HG02938 (cell line): Measurements from ENCODE around the gene CYP2W1.
"Not testable (repeated sequence)": the region's sequence is repeated elsewhere in the genome, so short reads cannot be mapped to it uniquely, and the experiment has no call there.

Experiments
- ATAC-seq: cut with Tn5 transposase; IDR thresholded peaks from one replicate; pipeline ENCODE4 v1.9.1; 2021; ENCODE audit warnings: mild to moderate bottlenecking, moderate library complexity; ENCODE audit not compliant: unreplicated experiment

Gene CYP2W1

GRCh38 chr7:949021-949934 lies 33.7 kb upstream of the CYP2W1 start:
- ATAC-seq, result no peak

- ATAC-seq, result no peak
Measured at GRCh38 chr7:951881-952547, 31.0 kb upstream of the CYP2W1 start.

- no peak for ATAC-seq
Measured at GRCh38 chr7:952548-953441, 30.2 kb upstream of the CYP2W1 start.

GRCh38 chr7:953547-954327 lies 29.2 kb upstream of the CYP2W1 start:
- ATAC-seq, result no peak

- no peak for ATAC-seq
Measured at GRCh38 chr7:954330-955238, 28.4 kb upstream of the CYP2W1 start, which contains the start of gene ADAP1. ADAP1 (minus strand) TSS chr7:954680; CDS start chr7:954477, 203 bp downstream.

GRCh38 chr7:956031-956430 lies 26.9 kb upstream of the CYP2W1 start:
- ATAC-seq, result no peak

GRCh38 chr7:957418-958220 lies 25.4 kb upstream of the CYP2W1 start:
- ATAC-seq, result no peak

GRCh38 chr7:958221-959200 lies 24.5 kb upstream of the CYP2W1 start:
- no peak for ATAC-seq

- ATAC-seq, result no peak
Measured at GRCh38 chr7:959271-959670, 23.7 kb upstream of the CYP2W1 start.

GRCh38 chr7:959740-960139 lies 23.2 kb upstream of the CYP2W1 start:
- ATAC-seq, result not testable (repeated sequence)

- ATAC-seq, result no peak
Measured at GRCh38 chr7:960269-960871, 22.6 kb upstream of the CYP2W1 start.

- ATAC-seq, result not testable (repeated sequence)
Measured at GRCh38 chr7:960972-961371, 22.0 kb upstream of the CYP2W1 start.

- ATAC-seq, result no peak
Measured at GRCh38 chr7:961546-962400, 21.2 kb upstream of the CYP2W1 start.

GRCh38 chr7:962401-963081 lies 20.4 kb upstream of the CYP2W1 start:
- ATAC-seq, result no peak
